ENCODE results near the gene LRMDA. TPM values are rescaled to one million over a fixed set of nuclear protein-coding genes. Genes with fewer than 3 reads are reported as not detected.

Gene LRMDA
- total and polyA plus RNA-seq, 2 of the 8 experiments (the other 6 are each of a cell fraction or from before 2014, with no cell fraction given): 0.86 to 2.8 TPM

DNA sequence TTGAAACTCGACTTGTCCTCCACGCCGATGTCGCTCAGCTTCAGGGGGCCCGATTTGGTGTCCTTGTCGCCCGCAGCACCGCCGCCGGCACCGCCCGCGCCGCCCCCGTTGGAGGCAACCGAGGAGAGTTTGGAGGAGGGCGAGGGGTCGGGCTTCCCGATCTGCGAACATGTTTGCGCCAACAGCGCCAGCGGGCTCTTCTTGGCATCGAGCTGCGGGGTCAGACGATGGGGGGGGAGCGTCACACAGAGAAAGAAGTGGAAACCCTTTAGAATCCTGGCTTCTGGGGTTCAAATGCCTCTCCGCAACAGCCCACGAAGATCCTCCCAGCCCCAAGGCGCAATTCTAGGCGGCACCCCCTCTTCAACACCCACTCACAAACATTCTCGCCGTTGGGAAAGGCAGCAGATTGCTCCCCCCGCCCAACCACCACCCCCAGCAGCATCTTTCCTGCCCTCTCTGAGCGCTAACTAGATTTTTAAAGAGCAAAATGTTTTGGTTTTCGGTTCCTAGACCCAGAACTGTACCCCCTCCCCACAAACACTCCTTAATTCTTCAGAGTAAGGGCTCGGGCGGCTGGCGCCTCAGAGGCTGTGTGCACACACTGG, 31.2 kb upstream of the LRMDA start:
- H3K79me2 ChIP-seq (ENCODE audit: control insufficient read depth in 1 of 2, insufficient read depth in 2 of 2, low read length in 2 of 2): no peaks in the 10 kb centered on the region
- H3K4me2 ChIP-seq (ENCODE audit: insufficient read depth in 1 of 2, low read depth in 2 of 2, low read length in 2 of 2): peak overlapping the region; percentile 91 to 97
- no peak overlapping the region for H4K5ac ChIP-seq (ENCODE audit: insufficient read length, low read depth, low read length)
- H4K8ac ChIP-seq (ENCODE audit: extremely low read depth, insufficient read depth, low read length): no peak overlapping the region; the same call in 1 of the 2 replicates
- WGBS, 2 experiments (ENCODE audit: extremely low coverage in 1 of 2, insufficient coverage in 1 of 2, insufficient read length in 1 of 2, insufficient replicate concordance in 2 of 2, low coverage in 1 of 2, low lambda C conversion rate in 2 of 2, missing lambda C conversion rate in 1 of 2): 2% methylated on average over 32 of the region's 39 CpGs; no CpG with 5 or more reads in 1 of the 2 experiments
- peaks cover 4 to 55% (median 30%) of the 10 kb centered on the region in 4 experiments for H3K4me1 ChIP-seq (replicated peaks in 1 of 4; ENCODE audit: control insufficient read depth in 3 of 4, insufficient read depth in 4 of 4, low read length in 3 of 4)
- FAIRE-seq (no peak), DNase-seq (ENCODE audit: low read depth in 1 of 2, low spot score in 2 of 2) (no peak)
- H3K14ac ChIP-seq (ENCODE audit: insufficient read length): no peak overlapping the region
- H3K18ac ChIP-seq (ENCODE audit: extremely low read depth, low read length): no peak overlapping the region
- ChIA-PET POLR2A (ENCODE audit: partially characterized antibody) (interaction anchor here (1.3 to 1.6 kb wide), 2 partner anchors 9 to 16 kb away, joined by 4 to 5 read pairs; no protein-coding TSS in a partner anchor), CTCF (ENCODE audit: partially characterized antibody) (interaction anchor here (0.7 to 2.9 kb wide), 16 partner anchors 10 to 903 kb away, joined by 3 to 8 read pairs (median 4); no protein-coding TSS in a partner anchor)
- no peaks in the 10 kb centered on the region for H3K79me1 ChIP-seq (ENCODE audit: low read depth, low read length)
- H3K27ac ChIP-seq (ENCODE audit: low read depth, low read length): no peak overlapping the region
- no peak overlapping the region for H3K4ac ChIP-seq (replicated peaks; ENCODE audit: insufficient read length, low read depth, low read length)
- H3K9ac ChIP-seq (replicated peaks in 1 of 4; ENCODE audit: extremely low read depth in 1 of 4, low read depth in 3 of 4, low read length in 3 of 4): no peak overlapping the region
- H2BK120ac ChIP-seq (replicated peaks; ENCODE audit: low read depth, low read length): no peak overlapping the region
- no peaks in the 10 kb centered on the region; a peak in 1 of 4 replicates for H3K9me3 ChIP-seq (ENCODE audit: insufficient read depth in 2 of 2, low read depth in 1 of 2, low read length in 1 of 2)
- H3K23ac ChIP-seq (ENCODE audit: insufficient read length): no peak overlapping the region
- no peak overlapping the region for H2BK5ac ChIP-seq (ENCODE audit: low read depth, low read length)
- H3K23me2 ChIP-seq (ENCODE audit: low read depth, low read length): peaks cover 40% of the 10 kb centered on the region
- H3K27me3 ChIP-seq (replicated peaks in 1 of 4; ENCODE audit: control insufficient read depth in 3 of 4, extremely low read depth in 1 of 4, insufficient read depth in 3 of 4, low read length in 3 of 4): peaks cover 79 to 99% (median 88%) of the 10 kb centered on the region in 4 experiments
- no peak overlapping the region for H2AK5ac ChIP-seq (ENCODE audit: low read depth, low read length)
- H3K36me3 ChIP-seq (ENCODE audit: control insufficient read depth in 2 of 4, insufficient read depth in 4 of 4, low read length in 3 of 4): peaks cover 0 to 6% (median 0%) of the 10 kb centered on the region in 4 experiments; a peak in 1 of 8 replicates
- H2BK15ac ChIP-seq (ENCODE audit: low read length): no peak overlapping the region
- H2BK12ac ChIP-seq (ENCODE audit: low read depth, low read length): no peak overlapping the region
- no peak overlapping the region for H2AFZ ChIP-seq (ENCODE audit: low read length)
- TF ChIP-seq KDM4A (IDR thresholded peaks at IDR 0.05; ENCODE audit: low read depth, low read length, severe bottlenecking) (no peak), SUZ12 (IDR thresholded peaks at IDR 0.05; ENCODE audit: low read length) (peak; percentile 29), SRF (IDR thresholded peaks at IDR 0.05; ENCODE audit: low read depth, low read length) (no peak)
- no peak overlapping the region for H3K56ac ChIP-seq (replicated peaks; ENCODE audit: insufficient read length, low read depth, low read length)
- H2BK20ac ChIP-seq (ENCODE audit: low read length): no peak overlapping the region
- H4K20me1 ChIP-seq (replicated peaks in 1 of 2; ENCODE audit: control insufficient read depth in 1 of 2, insufficient read depth in 2 of 2, low read length in 2 of 2): peaks cover 10 to 19% of the 10 kb centered on the region in 2 experiments
- H3K4me3 ChIP-seq (ENCODE audit: extremely low read depth in 1 of 4, insufficient read depth in 2 of 4, low read depth in 3 of 4, low read length in 4 of 4): peak overlapping the region; percentile 21 to 64 (median 58); a peak in 6 of 8 replicates
- no peak overlapping the region for H4K91ac ChIP-seq (replicated peaks; ENCODE audit: insufficient read length, low read length)
